B cell (primary cell): Measurements from ENCODE around the gene COL25A1. TPM values are rescaled to one million over a fixed set of nuclear protein-coding genes. Genes with fewer than 3 reads are reported as not detected.
"Not testable (repeated sequence)": the region's sequence is repeated elsewhere in the genome, so short reads cannot be mapped to it uniquely, and the experiment has no call there.

ENCODE experiments used
- ATAC-seq: fragments of 200-7000 bp; cut with Tn5 transposase; one replicate; pipeline ENCODE4 v1.10.0; 2021; ENCODE audit warnings: low read depth, mild to moderate bottlenecking, moderate number of reproducible peaks, moderate library complexity
- CTCF ChIA-PET: fragments of 350-600 bp; sonication (Branson Sonifier 250); formaldehyde crosslinking; loops from one replicate; lab custom pipeline; 2021; ENCODE audit warnings: antibody characterized with exemption, inconsistent platforms; lab: Charles Lee
- POLR2A ChIA-PET: fragments of 350-600 bp; sonication (Branson Sonifier 250); formaldehyde crosslinking; loops from one replicate; lab custom pipeline; 2021; ENCODE audit warnings: antibody characterized with exemption; lab: Charles Lee
- DNase-seq: peaks from one replicate; pipeline ENCODE4 v3.0.0; 2013
- H2AFZ ChIP-seq: 2 replicates; pipeline ENCODE4 v1.6.1; 2012; ENCODE audit warnings: mild to moderate bottlenecking, low read depth, low read length; ENCODE audit not compliant: insufficient read depth, poor library complexity, severe bottlenecking
- H3K27ac ChIP-seq, 2 donors: 1 replicate in 1 of 2; 2 replicates in 1 of 2; pipeline ENCODE4 v1.5.1; 2012 to 2013; ENCODE audit warnings: low read length in 2 of 2, mild to moderate bottlenecking in 2 of 2, moderate library complexity in 1 of 2
- H3K27me3 ChIP-seq, 4 experiments: fragments of 200-600 bp in 1 of 4; sonication (generic) in 1 of 4; replicated peaks in 1 of 4; 1 replicate in 2 of 4; 2 replicates in 2 of 4; pipeline versions ENCODE4 v1.6.1 to v1.7.0; 2013 to 2016; ENCODE audit warnings: low read length in 3 of 4, mild to moderate bottlenecking in 2 of 4, mixed read lengths in 1 of 4, moderate library complexity in 1 of 4; ENCODE audit not compliant: insufficient read depth in 4 of 4, control insufficient read depth in 3 of 4; ENCODE audit errors: control extremely low read depth in 1 of 4
- H3K36me3 ChIP-seq, 2 experiments: replicated peaks in 1 of 2; 1 replicate in 1 of 2; 2 replicates in 1 of 2; pipeline versions ENCODE4 v1.6.1 to v1.7.1; 2013; ENCODE audit warnings: low read length in 1 of 2; ENCODE audit not compliant: insufficient read depth in 2 of 2, control insufficient read depth in 1 of 2; ENCODE audit errors: control extremely low read depth in 1 of 2, extremely low read depth in 1 of 2
- H3K4me1 ChIP-seq, 2 donors: fragments of 200-600 bp in 1 of 2; sonication (generic) in 1 of 2; 1 replicate in 1 of 2; 2 replicates in 1 of 2; pipeline versions ENCODE4 v1.5.1 to v1.6.1; 2013 to 2017; ENCODE audit warnings: low read length in 2 of 2; ENCODE audit not compliant: control insufficient read depth in 2 of 2, insufficient read depth in 2 of 2
- H3K4me2 ChIP-seq: replicated peaks from 2 replicates; pipeline ENCODE3; 2012; ENCODE audit warnings: mild to moderate bottlenecking, low read depth, low read length; ENCODE audit not compliant: poor library complexity, severe bottlenecking
- H3K4me3 ChIP-seq, 5 experiments: fragments of 200-600 bp in 1 of 5; sonication (generic) in 1 of 5; 1 replicate in 3 of 5; 2 replicates in 2 of 5; pipeline versions ENCODE4 v1.5.1 to v1.7.0; 2011 to 2016; ENCODE audit warnings: low read length in 4 of 5, mild to moderate bottlenecking in 4 of 5, low read depth in 2 of 5, control low read depth in 1 of 5, moderate library complexity in 1 of 5; ENCODE audit not compliant: insufficient read depth in 1 of 5; ENCODE audit errors: control extremely low read depth in 1 of 5, extremely low read depth in 1 of 5
- H3K79me2 ChIP-seq: fragments of 200-600 bp; sonication (generic); one replicate; pipeline ENCODE4 v1.6.0; 2016; ENCODE audit warnings: low read length; ENCODE audit not compliant: control insufficient read depth, insufficient read depth
- H3K9ac ChIP-seq: fragments of 200-600 bp; sonication (generic); 2 replicates; pipeline ENCODE4 v1.6.1; 2017; ENCODE audit warnings: mild to moderate bottlenecking, low read length, moderate library complexity
- H3K9me3 ChIP-seq, 3 donors: one replicate each; pipeline versions ENCODE4 v1.6.1 to v1.7.1; 2013; ENCODE audit warnings: low read length in 2 of 3; ENCODE audit not compliant: control insufficient read depth in 2 of 3, insufficient read depth in 1 of 3; ENCODE audit errors: control extremely low read depth in 1 of 3
- H4K20me1 ChIP-seq: 2 replicates; pipeline ENCODE4 v1.6.0; 2012; ENCODE audit warnings: mild to moderate bottlenecking, low read length; ENCODE audit not compliant: insufficient read depth, control insufficient read depth, poor library complexity, severe bottlenecking
- H3K27ac Mint-ChIP-seq: one replicate; pipeline ENCODE4 v1.8.0; 2021; ENCODE audit warnings: mixed read lengths
- H3K27me3 Mint-ChIP-seq: one replicate; pipeline ENCODE4 v1.8.0; 2021; ENCODE audit warnings: mixed read lengths
- H3K4me1 Mint-ChIP-seq: one replicate; pipeline ENCODE4 v1.8.0; 2021; ENCODE audit warnings: mixed read lengths
- H3K4me3 Mint-ChIP-seq: one replicate; pipeline ENCODE4 v1.8.0; 2021; ENCODE audit warnings: mixed read lengths
- H3K9me3 Mint-ChIP-seq: one replicate; pipeline ENCODE4 v1.8.0; 2022; ENCODE audit warnings: mixed read lengths; ENCODE audit not compliant: insufficient read depth
- EZH2 ChIP-seq: IDR thresholded peaks from 2 replicates; pipeline ENCODE4 v1.6.1; 2012; ENCODE audit warnings: borderline replicate concordance, low read depth, mild to moderate bottlenecking, moderate library complexity, low read length; ENCODE audit not compliant: insufficient read depth, poor library complexity, severe bottlenecking
- WGBS: methylation state at CpG from one replicate; pipeline ENCODE4 v1.1.5; 2013; ENCODE audit warnings: missing lambda C conversion rate; ENCODE audit not compliant: insufficient coverage; 5-methylcytosine and 5-hydroxymethylcytosine counted together
- intact Hi-C: fragments of 100-400 bp; cut with micrococcal nuclease; formaldehyde crosslinking; loops from one replicate; pipeline ENCODE4 v1.10.0; 2022
- polyA plus RNA-seq: library from polyadenylated mRNA; depleted of rRNA; stranded (reverse); fragments of >200 nt; gene quantifications from 2 replicates; pipeline ENCODE4 v1.2.3, GENCODE V29; 2012
- total RNA-seq, 2 donors: library from RNA; stranded (reverse); fragments of 120-200 nt in 1 of 2; gene quantifications; 1 replicate in 1 of 2; 2 replicates in 1 of 2; pipeline versions ENCODE4 v1.2.3 to v1.2.4, GENCODE V29; 2013 to 2022
- TF ChIP-seq, protein P1 (sequence below): fragments of 200-600 bp; IDR thresholded peaks from one replicate; pipeline ENCODE4 v1.8.0; 2022; ENCODE audit warnings: antibody characterized with exemption, mild to moderate bottlenecking

The COL25A1 gene
- total and polyA plus RNA-seq, 2 donors (not counting 1 experiment from before 2014, with no cell fraction given), result not detected

DNA sequence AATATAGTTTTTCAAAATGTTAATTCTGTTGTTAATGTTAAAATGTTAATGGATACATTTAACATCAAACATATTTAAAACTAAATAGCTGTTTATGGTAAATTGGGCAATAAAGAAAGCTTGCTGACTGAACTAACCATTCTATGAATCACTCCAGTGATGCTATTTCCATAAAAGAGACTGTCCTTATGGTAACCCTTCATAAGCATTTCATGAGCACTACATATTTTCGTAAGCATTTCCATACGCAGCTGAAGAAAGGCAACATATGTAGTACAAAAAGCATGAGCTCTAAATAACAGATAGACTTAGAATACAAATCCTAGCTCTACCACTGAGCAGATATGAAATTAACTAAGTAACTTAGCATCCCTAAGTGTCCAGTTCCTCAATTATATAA lies 188.9 kb downstream of the COL25A1 start:
- peaks cover 17% of the 10 kb centered on the region for H3K27me3 Mint-ChIP-seq
- POLR2A ChIA-PET, result no interaction called here
- H3K4me2 ChIP-seq, result no peak overlapping the region

DNA sequence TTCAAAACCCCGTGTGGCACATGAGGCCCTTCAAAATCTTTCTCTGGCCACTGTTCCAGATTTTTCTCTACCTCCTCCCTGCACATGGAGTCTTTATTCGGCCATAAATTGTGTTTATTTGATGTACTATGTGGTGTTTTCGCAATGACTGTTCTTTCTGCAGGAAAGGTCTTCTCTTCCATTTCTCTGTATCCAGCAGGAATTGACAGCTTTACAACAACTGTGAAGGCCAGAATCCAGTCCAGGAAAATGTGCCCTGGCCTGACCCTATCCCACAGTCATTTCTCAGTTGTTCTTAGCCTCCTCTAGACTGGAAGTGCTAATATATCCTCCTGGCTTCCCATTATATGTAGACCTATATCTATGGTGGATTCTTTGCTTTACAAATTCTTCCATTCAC lies 191.4 kb downstream of the COL25A1 start:
- Mint-ChIP-seq H3K27me3 (peaks cover 17% of the 10 kb centered on the region), H3K4me1 (no peaks in the 10 kb centered on the region), H3K27ac (no peak overlapping the region), H3K4me3 (no peak overlapping the region), H3K9me3 (no peaks in the 10 kb centered on the region)
- ATAC-seq (no peak), DNase-seq (no peak)
- Histone ChIP-seq H4K20me1 (no peaks in the 10 kb centered on the region), H3K79me2 (no peaks in the 10 kb centered on the region), H3K4me2 (no peak overlapping the region), H3K4me1 (no peaks in the 10 kb centered on the region), H3K4me3 (no peak overlapping the region), H3K36me3 (no peaks in the 10 kb centered on the region), H2AFZ (no peak overlapping the region), H3K9me3 (no peaks in the 10 kb centered on the region), H3K27me3 (peaks cover 0 to 6% (median 1%) of the 10 kb centered on the region in 4 experiments), H3K9ac (no peak overlapping the region), H3K27ac (no peak overlapping the region)
- ChIA-PET CTCF (no interaction called here), POLR2A (no interaction called here)
- TF ChIP-seq, protein P1, sequence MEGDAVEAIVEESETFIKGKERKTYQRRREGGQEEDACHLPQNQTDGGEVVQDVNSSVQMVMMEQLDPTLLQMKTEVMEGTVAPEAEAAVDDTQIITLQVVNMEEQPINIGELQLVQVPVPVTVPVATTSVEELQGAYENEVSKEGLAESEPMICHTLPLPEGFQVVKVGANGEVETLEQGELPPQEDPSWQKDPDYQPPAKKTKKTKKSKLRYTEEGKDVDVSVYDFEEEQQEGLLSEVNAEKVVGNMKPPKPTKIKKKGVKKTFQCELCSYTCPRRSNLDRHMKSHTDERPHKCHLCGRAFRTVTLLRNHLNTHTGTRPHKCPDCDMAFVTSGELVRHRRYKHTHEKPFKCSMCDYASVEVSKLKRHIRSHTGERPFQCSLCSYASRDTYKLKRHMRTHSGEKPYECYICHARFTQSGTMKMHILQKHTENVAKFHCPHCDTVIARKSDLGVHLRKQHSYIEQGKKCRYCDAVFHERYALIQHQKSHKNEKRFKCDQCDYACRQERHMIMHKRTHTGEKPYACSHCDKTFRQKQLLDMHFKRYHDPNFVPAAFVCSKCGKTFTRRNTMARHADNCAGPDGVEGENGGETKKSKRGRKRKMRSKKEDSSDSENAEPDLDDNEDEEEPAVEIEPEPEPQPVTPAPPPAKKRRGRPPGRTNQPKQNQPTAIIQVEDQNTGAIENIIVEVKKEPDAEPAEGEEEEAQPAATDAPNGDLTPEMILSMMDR, result no peak
- TF ChIP-seq EZH2, result no peak
- intact Hi-C loops, result no loop called here
- no CpG with 5 or more reads among the region's 3 CpGs for WGBS

More for the DNA sequence above, 188.9 kb downstream of the COL25A1 start:
- H2AFZ ChIP-seq, result no peak overlapping the region
- Mint-ChIP-seq H3K9me3 (no peaks in the 10 kb centered on the region), H3K27ac (no peak overlapping the region), H3K4me1 (no peaks in the 10 kb centered on the region), H3K4me3 (no peak overlapping the region)
- H3K9me3 ChIP-seq, result no peaks in the 10 kb centered on the region
- no peaks in the 10 kb centered on the region for H4K20me1 ChIP-seq
- CTCF ChIA-PET, result no interaction called here
- DNase-seq, result no peak
- H3K36me3 ChIP-seq, result no peaks in the 10 kb centered on the region
- H3K4me3 ChIP-seq, result no peak overlapping the region
- no peaks in the 10 kb centered on the region for H3K4me1 ChIP-seq
- no peak overlapping the region for H3K27ac ChIP-seq
- no peak for ATAC-seq
- H3K27me3 ChIP-seq, result peaks cover 0 to 6% (median 1%) of the 10 kb centered on the region in 4 experiments
- TF ChIP-seq, protein P1, result no peak
- no peak overlapping the region for H3K9ac ChIP-seq
- no CpG with 5 or more reads among the region's 2 CpGs for WGBS
- H3K79me2 ChIP-seq, result no peaks in the 10 kb centered on the region
- intact Hi-C loops, result no loop called here

DNA sequence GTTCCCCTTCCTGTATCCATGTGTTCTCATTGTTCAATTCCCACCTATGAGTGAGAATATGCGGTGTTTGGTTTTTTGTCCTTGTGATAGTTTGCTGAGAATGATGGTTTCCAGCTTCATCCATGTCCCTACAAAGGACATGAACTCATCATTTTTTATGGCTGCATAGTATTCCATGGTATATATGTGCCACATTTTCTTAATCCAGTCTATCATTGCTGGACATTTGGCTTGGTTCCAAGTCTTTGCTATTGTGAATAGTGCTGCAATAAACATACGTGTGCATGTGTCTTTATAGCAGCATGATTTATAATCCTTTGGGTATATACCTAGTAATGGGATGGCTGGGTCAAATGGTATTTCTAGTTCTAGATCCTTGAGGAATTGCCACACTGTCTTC lies 194.2 kb downstream of the COL25A1 start:
- ATAC-seq, H3K4me2 ChIP-seq, POLR2A ChIA-PET, H3K27ac Mint-ChIP-seq, H4K20me1 ChIP-seq, H3K4me1 Mint-ChIP-seq, H3K9ac ChIP-seq, H3K36me3 ChIP-seq, H3K9me3 Mint-ChIP-seq, H3K9me3 ChIP-seq, DNase-seq, H3K4me3 ChIP-seq, H2AFZ ChIP-seq, CTCF ChIA-PET, H3K27me3 Mint-ChIP-seq, H3K79me2 ChIP-seq, H3K27me3 ChIP-seq, H3K27ac ChIP-seq, H3K4me1 ChIP-seq, H3K4me3 Mint-ChIP-seq, intact Hi-C loops: not testable (repeated sequence)
- no CpG with 5 or more reads among the region's 2 CpGs for WGBS
